VCaP (cell line): ENCODE results near the gene VASN.
A peak's percentile ranks its signal among the peaks of the same experiment; 100 is the strongest.

Experiments
- H3K27ac ChIP-seq: fragments of 450-650 bp; 2 replicates; pipeline ENCODE4 v1.5.1; 2017
- CTCF ChIP-seq: fragments of 450-650 bp; conservative IDR thresholded peaks from 2 replicates; pipeline ENCODE4 v1.5.1; 2017; ENCODE audit warnings: mild to moderate bottlenecking, moderate library complexity

Gene VASN

GRCh38 chr16:4351880-4352279 is 19.8 kb upstream of the VASN start:
- H3K27ac ChIP-seq = peak overlapping the region; percentile 78; the same call in 1 of the 2 replicates
- no peak for TF ChIP-seq CTCF

- H3K27ac ChIP-seq = no peak overlapping the region
- no peak for TF ChIP-seq CTCF
Observed at GRCh38 chr16:4352843-4353242, 18.8 kb upstream of the VASN start.

GRCh38 chr16:4353675-4354074 is 18.0 kb upstream of the VASN start:
- H3K27ac ChIP-seq = no peak overlapping the region

GRCh38 chr16:4354512-4355409 is 16.9 kb upstream of the VASN start:
- no peak overlapping the region for H3K27ac ChIP-seq
- TF ChIP-seq CTCF = no peak

More at GRCh38 chr16:4353675-4354074, 18.0 kb upstream of the VASN start:
- no peak for TF ChIP-seq CTCF

GRCh38 chr16:4356820-4357219 is 14.8 kb upstream of the VASN start:
- TF ChIP-seq CTCF = no peak
- H3K27ac ChIP-seq = no peak overlapping the region

GRCh38 chr16:4358236-4358635 is 13.4 kb upstream of the VASN start:
- TF ChIP-seq CTCF = no peak
- H3K27ac ChIP-seq = no peak overlapping the region

- H3K27ac ChIP-seq = no peak overlapping the region
- peak; percentile 80 for TF ChIP-seq CTCF
Observed at GRCh38 chr16:4358831-4359561, 12.7 kb upstream of the VASN start.
